Daoy (cell line): ENCODE results near the gene AARS2. TPM values are rescaled to one million over a fixed set of nuclear protein-coding genes. Genes with fewer than 3 reads are reported as not detected.

Experiments
- total RNA-seq: library from RNA; depleted of rRNA; stranded (reverse); fragments of >200 nt; shearing (Covaris generic); gene quantifications from 2 replicates; pipeline ENCODE4 v1.2.3, GENCODE V29; 2014; rRNA removed

AARS2 gene
- total RNA-seq, 1 experiment from 2014 or later, result 38.2 TPM

Other genes with a start within 250 kb of the AARS2 start
- gene MRPL14, start 185.9 kb downstream of the AARS2 start, total RNA-seq, result 143 and 149 TPM in 2 replicates
- 13.7 and 25.5 TPM in 2 replicates for gene TMEM63B, start 185.8 kb downstream of the AARS2 start, total RNA-seq
- not detected in 2 replicates for gene CAPN11, start 154.5 kb downstream of the AARS2 start, total RNA-seq
- gene MYMX, start 96.4 kb downstream of the AARS2 start, total RNA-seq, result not detected in 2 replicates
- 14.7 and 20.4 TPM in 2 replicates for gene SLC29A1, start 89.8 kb downstream of the AARS2 start, total RNA-seq
- gene HSP90AB1, start 66.2 kb downstream of the AARS2 start, total RNA-seq, result 2,636 and 2,780 TPM in 2 replicates
- 86.8 and 92.8 TPM in 2 replicates for gene SLC35B2, start 55.8 kb downstream of the AARS2 start, total RNA-seq
- 42.3 and 56.3 TPM in 2 replicates for gene NFKBIE, start 47.8 kb downstream of the AARS2 start, total RNA-seq
- gene TMEM151B, start 42.9 kb downstream of the AARS2 start, total RNA-seq, result 0.23 and 0.33 TPM in 2 replicates
- gene SPATS1, start 29.3 kb upstream of the AARS2 start, total RNA-seq, result not detected in 2 replicates
- gene CDC5L, start 74.4 kb upstream of the AARS2 start, total RNA-seq, result 50.2 and 57.8 TPM in 2 replicates